HEK293T (cell line): ENCODE measurements around the gene PPP1R7.

Experiments
- CTCF ChIA-PET: fragments of 350-600 bp; formaldehyde crosslinking; extraction: SDS; loops from one replicate; lab custom pipeline; 2021; ENCODE audit warnings: antibody characterized with exemption, inconsistent platforms; lab: Yijun Ruan, JAX
- POLR2A ChIA-PET: fragments of 350-600 bp; formaldehyde crosslinking; extraction: SDS; loops from one replicate; lab custom pipeline; 2020; ENCODE audit warnings: antibody characterized with exemption, inconsistent platforms; lab: Yijun Ruan, JAX
- DNase-seq: peaks from one replicate; pipeline ENCODE4 v3.0.0; 2012; ENCODE audit warnings: mixed read lengths; ENCODE audit errors: extremely low spot score
- ARNT ChIP-seq: fragments of 450-650 bp; IDR thresholded peaks from 2 replicates; pipeline ENCODE4 v1.6.1; 2017; ENCODE audit warnings: mild to moderate bottlenecking
- BHLHE40 ChIP-seq: fragments of 450-650 bp; IDR thresholded peaks from 2 replicates; pipeline ENCODE4 v1.6.1; 2016; ENCODE audit warnings: mild to moderate bottlenecking, moderate library complexity, borderline replicate concordance
- CTBP1 ChIP-seq: fragments of 450-650 bp; IDR thresholded peaks from 2 replicates; pipeline ENCODE4 v1.6.1; 2016; ENCODE audit warnings: borderline replicate concordance
- ELF4 ChIP-seq: fragments of 450-650 bp; IDR thresholded peaks from 2 replicates; pipeline ENCODE4 v1.6.1; 2017; ENCODE audit warnings: antibody characterized with exemption
- FOXA1 ChIP-seq: fragments of 450-650 bp; IDR thresholded peaks from 2 replicates; pipeline ENCODE4 v1.6.1; 2016; ENCODE audit warnings: mild to moderate bottlenecking
- FOXK2 ChIP-seq: fragments of 450-650 bp; IDR thresholded peaks from 2 replicates; pipeline ENCODE4 v1.6.1; 2016; ENCODE audit warnings: mild to moderate bottlenecking
- FOXM1 ChIP-seq: fragments of 450-650 bp; IDR thresholded peaks from 2 replicates; pipeline ENCODE4 v1.6.1; 2017; ENCODE audit warnings: mild to moderate bottlenecking, borderline replicate concordance
- HDGF ChIP-seq: fragments of 450-650 bp; IDR thresholded peaks from 2 replicates; pipeline ENCODE4 v1.6.1; 2017; ENCODE audit warnings: antibody characterized with exemption, borderline replicate concordance
- L3MBTL2 ChIP-seq: fragments of 450-650 bp; conservative IDR thresholded peaks from 2 replicates; pipeline ENCODE4 v1.6.1; 2016; ENCODE audit warnings: mild to moderate bottlenecking
- LEF1 ChIP-seq: fragments of 450-650 bp; IDR thresholded peaks from 2 replicates; pipeline ENCODE4 v1.6.1; 2017; ENCODE audit warnings: mild to moderate bottlenecking, borderline replicate concordance
- NFRKB ChIP-seq: fragments of 450-650 bp; IDR thresholded peaks from 2 replicates; pipeline ENCODE4 v1.6.1; 2016; ENCODE audit warnings: mild to moderate bottlenecking, moderate library complexity
- SP1 ChIP-seq: fragments of 450-650 bp; IDR thresholded peaks from 2 replicates; pipeline ENCODE4 v1.6.1; 2017
- SUZ12 ChIP-seq: fragments of 450-650 bp; IDR thresholded peaks from 2 replicates; pipeline ENCODE4 v1.6.1; 2016; ENCODE audit warnings: mild to moderate bottlenecking
- TARDBP ChIP-seq: fragments of 450-650 bp; IDR thresholded peaks from 2 replicates; pipeline ENCODE4 v1.6.1; 2016
- ZNF384 ChIP-seq: fragments of 450-650 bp; IDR thresholded peaks from 2 replicates; pipeline ENCODE4 v1.6.1; 2016
- TF ChIP-seq, protein P1 (sequence below): fragments of 450-650 bp; IDR thresholded peaks from 2 replicates; pipeline ENCODE4 v1.6.1; 2016

Gene PPP1R7

DNA sequence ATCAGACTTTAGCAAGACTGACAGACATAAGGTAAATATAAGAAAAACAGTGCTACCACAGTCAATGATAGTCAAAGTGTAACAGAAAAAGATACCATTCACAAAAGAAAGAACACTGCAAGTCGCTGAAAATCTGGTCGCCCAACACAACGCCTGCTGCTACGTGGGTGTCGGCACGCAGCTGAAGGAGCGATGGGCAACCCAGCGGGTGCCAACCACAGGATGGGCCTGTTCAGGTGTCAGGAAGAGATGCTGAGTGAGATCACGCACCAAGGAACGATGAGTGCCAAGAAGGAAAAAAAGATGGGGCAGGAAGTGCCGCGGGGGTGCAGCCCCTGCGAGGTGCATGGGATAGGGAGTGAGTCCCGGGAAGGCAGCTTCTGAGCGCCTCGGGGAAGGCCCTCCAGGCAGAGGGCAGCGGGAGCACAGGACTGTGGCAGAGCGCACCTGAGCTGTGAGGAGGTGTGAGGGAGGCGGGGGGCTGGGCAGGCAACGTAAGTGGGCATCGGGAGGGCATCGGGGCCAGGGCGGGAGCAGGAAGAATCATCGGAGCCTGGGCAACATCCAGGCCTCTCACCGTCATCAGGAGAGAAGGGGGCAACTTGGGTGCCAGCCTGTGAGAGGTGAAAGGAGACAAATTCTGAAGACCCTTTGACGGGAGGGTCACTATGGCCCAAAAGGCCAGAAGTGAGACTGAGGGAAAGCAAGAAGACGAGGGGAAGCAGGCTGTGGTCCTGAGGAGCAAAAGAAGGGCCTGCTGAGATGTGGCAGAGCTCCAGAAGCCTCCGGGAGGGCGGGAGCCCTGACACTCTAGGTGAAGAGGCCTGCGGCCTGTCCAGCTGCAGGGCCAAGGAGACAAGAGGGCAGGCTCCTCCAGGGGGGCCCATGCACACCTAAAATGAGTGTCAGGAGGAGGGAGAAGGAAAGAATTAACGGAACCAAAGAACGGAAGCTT is 33.4 kb upstream of the PPP1R7 start:
- ChIA-PET CTCF (no interaction called here), POLR2A (interaction anchor here (1.3 kb wide), 1 partner anchor 15 kb away, joined by 4 read pairs; the partner anchor contains the start of gene MTERF4)
- no peak for DNase-seq
- no peak for TF ChIP-seq ELF4
- TF ChIP-seq ARNT = no peak
- no peak for TF ChIP-seq FOXM1

DNA sequence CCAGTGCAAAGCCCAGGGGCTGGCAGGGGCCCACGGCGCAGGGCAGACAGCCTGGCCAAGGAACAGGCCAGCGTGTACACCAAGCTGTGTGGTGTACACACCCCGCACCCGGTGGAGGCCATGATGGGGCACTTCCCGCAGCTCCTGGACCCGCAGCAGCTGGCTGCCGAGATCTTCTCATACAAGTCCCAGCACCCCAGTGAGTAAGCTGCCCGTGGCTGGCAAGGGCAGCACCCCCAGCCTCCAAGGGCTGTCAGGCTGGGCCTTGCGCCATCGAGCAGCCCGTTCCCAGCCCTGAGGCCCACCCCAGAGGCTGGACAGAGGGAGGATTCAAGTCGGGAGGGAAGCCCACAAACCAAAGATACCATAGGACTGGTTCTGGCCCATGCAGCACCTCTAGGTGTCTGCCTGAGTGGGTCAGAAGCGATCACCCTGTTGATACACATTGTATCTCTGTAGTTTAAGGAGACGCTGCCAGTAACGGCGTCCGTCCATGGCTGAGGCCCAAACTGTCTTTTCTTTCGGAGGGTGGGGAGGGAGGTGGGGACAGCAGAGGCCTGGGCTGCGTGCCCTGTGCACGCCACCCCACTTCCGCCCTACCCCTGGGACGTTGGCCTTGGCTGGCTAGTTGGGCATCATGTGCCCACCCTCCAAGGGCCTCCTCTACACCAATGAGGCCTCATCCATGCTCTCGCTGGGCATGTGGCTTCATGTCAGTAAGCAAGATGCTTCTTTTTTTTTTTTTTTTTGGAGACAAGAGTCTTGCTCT is 31.3 kb upstream of the PPP1R7 start:
- ChIA-PET CTCF (no interaction called here), POLR2A (interaction anchor here (1.3 kb wide), 1 partner anchor 17 kb away, joined by 4 read pairs; the partner anchor contains the start of gene MTERF4)
- DNase-seq = no peak
- TF ChIP-seq SP1 (no peak), BHLHE40 (no peak), TARDBP (no peak), ARNT (no peak)
- TF ChIP-seq, protein P1, sequence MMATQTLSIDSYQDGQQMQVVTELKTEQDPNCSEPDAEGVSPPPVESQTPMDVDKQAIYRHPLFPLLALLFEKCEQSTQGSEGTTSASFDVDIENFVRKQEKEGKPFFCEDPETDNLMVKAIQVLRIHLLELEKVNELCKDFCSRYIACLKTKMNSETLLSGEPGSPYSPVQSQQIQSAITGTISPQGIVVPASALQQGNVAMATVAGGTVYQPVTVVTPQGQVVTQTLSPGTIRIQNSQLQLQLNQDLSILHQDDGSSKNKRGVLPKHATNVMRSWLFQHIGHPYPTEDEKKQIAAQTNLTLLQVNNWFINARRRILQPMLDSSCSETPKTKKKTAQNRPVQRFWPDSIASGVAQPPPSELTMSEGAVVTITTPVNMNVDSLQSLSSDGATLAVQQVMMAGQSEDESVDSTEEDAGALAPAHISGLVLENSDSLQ = no peak

DNA sequence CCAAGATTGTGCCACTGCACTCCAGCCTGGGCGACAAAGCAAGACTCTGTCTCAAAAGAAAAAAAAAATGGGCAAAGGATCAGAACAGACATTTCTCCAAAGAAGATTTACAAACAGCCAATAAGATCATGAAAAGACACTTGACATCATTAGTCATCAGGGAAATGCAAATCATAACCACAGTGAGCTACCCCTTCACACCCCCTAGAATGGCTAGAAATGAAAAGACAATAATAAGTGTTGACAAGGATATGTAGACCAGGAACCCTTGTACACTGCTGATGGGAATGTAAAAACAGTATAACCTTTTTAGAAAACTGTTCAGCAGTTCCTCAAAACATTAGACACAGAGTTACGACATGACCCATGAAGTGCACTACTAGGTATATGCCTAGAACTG is 29.8 kb upstream of the PPP1R7 start:
- TF ChIP-seq SP1 (no peak), HDGF (no peak), SUZ12 (no peak), ELF4 (no peak), CTBP1 (no peak), NFRKB (no peak), LEF1 (no peak), FOXA1 (no peak), TARDBP (no peak), ARNT (no peak), FOXM1 (no peak), BHLHE40 (no peak), ZNF384 (no peak), L3MBTL2 (no peak), FOXK2 (no peak)
- TF ChIP-seq, protein P1 = no peak
- POLR2A ChIA-PET = no interaction called here
- CTCF ChIA-PET = no interaction called here
- DNase-seq = no peak

DNA sequence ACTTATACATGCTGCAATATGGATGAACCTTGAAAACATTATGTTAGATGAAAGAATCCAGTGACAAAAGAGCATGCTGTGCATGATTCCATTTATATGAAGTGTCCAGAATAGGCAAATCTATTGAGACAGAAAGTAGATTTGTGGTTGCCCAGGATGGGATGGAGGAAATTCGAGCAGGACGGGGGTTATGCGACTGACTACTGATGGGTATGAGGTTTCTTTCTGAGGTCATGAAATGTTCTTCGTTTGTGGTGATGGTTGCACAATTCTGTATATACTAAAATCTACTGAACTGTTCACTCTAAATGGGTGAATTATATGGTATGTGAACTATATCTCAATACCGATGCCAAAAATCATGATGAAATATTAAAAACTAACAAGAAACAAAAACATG is 29.3 kb upstream of the PPP1R7 start:
- CTCF ChIA-PET = no interaction called here
- no peak for DNase-seq
- POLR2A ChIA-PET = no interaction called here
- no peak for TF ChIP-seq CTBP1
- no peak for TF ChIP-seq BHLHE40
- no peak for TF ChIP-seq ELF4

DNA sequence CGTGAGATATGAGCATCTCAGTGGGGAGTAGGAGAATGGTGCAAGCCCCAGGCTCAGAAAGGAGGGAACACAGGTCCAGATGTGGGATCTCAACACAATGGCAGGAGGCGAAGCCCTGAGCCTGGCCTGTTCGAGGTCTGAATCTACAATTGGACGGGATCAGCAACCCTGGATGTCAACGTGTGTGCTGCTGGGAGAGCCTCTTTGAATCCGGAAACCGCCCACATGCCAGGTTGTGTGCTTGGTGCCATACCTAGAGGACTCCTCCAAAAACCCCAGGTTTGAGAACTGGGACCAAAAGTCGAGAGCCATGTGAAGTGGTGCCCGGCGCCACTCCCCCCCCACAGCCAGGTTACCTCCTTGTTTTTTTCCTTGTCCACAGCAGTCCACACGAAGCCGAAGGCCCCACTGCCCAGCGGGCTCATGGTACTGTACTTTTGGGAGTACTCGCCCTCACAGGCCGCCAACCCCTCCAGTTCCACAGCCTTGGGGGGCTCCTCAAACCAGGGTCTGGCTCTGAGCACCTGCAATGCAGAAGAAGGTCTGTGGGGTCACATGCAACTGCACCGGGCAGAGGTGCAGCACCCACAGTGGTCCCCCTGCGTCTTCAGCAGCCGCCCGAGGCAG is 27.8 kb upstream of the PPP1R7 start:
- CTCF ChIA-PET = no interaction called here
- TF ChIP-seq ZNF384 = no peak
- TF ChIP-seq TARDBP = no peak
- TF ChIP-seq LEF1 = no peak
- TF ChIP-seq SP1 = no peak
- TF ChIP-seq HDGF = no peak
- TF ChIP-seq SUZ12 = no peak
- no peak for TF ChIP-seq FOXA1
- TF ChIP-seq, protein P1 = no peak
- no peak for TF ChIP-seq NFRKB
- TF ChIP-seq CTBP1 = no peak
- TF ChIP-seq L3MBTL2 = no peak
- TF ChIP-seq BHLHE40 = no peak
- TF ChIP-seq FOXK2 = no peak
- no peak for TF ChIP-seq ELF4
- TF ChIP-seq FOXM1 = no peak
- no peak for TF ChIP-seq ARNT
- no peak for DNase-seq
- POLR2A ChIA-PET = no interaction called here
